Skeletal muscle tissue (tissue), 5 donors: ENCODE data around the gene RBM27. TPM values are rescaled to one million over a fixed set of nuclear protein-coding genes. Genes with fewer than 3 reads are reported as not detected.

Experiments
- H3K27ac ChIP-seq: one replicate; pipeline ENCODE4 v1.7.0; 2013; ENCODE audit warnings: mild to moderate bottlenecking, low read depth, low read length, inconsistent platforms
- H3K27me3 ChIP-seq, 3 donors: one replicate each; pipeline ENCODE4 v1.7.0; 2013; ENCODE audit warnings: low read length in 3 of 3; ENCODE audit not compliant: control insufficient read depth in 3 of 3, insufficient read depth in 3 of 3
- H3K36me3 ChIP-seq, 3 donors: one replicate each; pipeline ENCODE4 v1.7.0; 2013; ENCODE audit warnings: low read length in 3 of 3; ENCODE audit not compliant: control insufficient read depth in 3 of 3, insufficient read depth in 3 of 3
- H3K4me1 ChIP-seq, 3 donors: one replicate each; pipeline ENCODE4 v1.7.0; 2013; ENCODE audit warnings: low read length in 3 of 3, mild to moderate bottlenecking in 3 of 3; ENCODE audit not compliant: control insufficient read depth in 3 of 3, insufficient read depth in 3 of 3
- H3K4me3 ChIP-seq, 3 donors: one replicate each; pipeline ENCODE4 v1.7.0; 2013; ENCODE audit warnings: low read length in 3 of 3
- H3K9ac ChIP-seq, 3 donors: one replicate each; pipeline ENCODE4 v1.7.0; 2013; ENCODE audit warnings: low read length in 3 of 3, mild to moderate bottlenecking in 3 of 3, moderate library complexity in 2 of 3, low read depth in 1 of 3
- H3K9me3 ChIP-seq, 3 donors: one replicate each; pipeline ENCODE4 v1.7.0; 2013; ENCODE audit warnings: low read length in 3 of 3; ENCODE audit not compliant: control insufficient read depth in 3 of 3
- small RNA-seq: library from RNA; depleted of rRNA; stranded (forward); fragments of <200 nt; gene quantifications from one replicate; pipeline ENCODE3, GENCODE V24; 2014
- total RNA-seq: library from RNA; depleted of rRNA; stranded (reverse); fragments of >200 nt; gene quantifications from one replicate; pipeline ENCODE4 v1.2.3, GENCODE V29; 2014
- donor health status: Osteomylitis.

Gene RBM27
- total RNA-seq, 1 donor from 2014 or later: 25.1 TPM

GRCh38 chr5:146249801-146250200 is 46.4 kb downstream of the RBM27 start:
- Histone ChIP-seq H3K36me3 (peaks cover 3 to 13% (median 11%) of the 10 kb centered on the region in 3 donors), H3K4me1 (no peaks in the 10 kb centered on the region), H3K4me3 (no peak overlapping the region), H3K9ac (no peak overlapping the region), H3K27ac (no peak overlapping the region), H3K9me3 (no peaks in the 10 kb centered on the region), H3K27me3 (no peaks in the 10 kb centered on the region)

Small RNAs within 50 kb of the gene (small RNA-seq; reads per million reads assigned to genes)
- not detected for gene RNU7-180P

Other genes with a start within 250 kb of the RBM27 start
- not detected for gene PLAC8L1, start 98.0 kb upstream of the RBM27 start, total RNA-seq
- gene LARS1, start 21.0 kb upstream of the RBM27 start, total RNA-seq: 120 TPM
- not detected for gene POU4F3, start 135.2 kb downstream of the RBM27 start, total RNA-seq
- gene TCERG1, start 243.7 kb downstream of the RBM27 start, total RNA-seq: 47.5 TPM